Hypothalamus (tissue), 51 donors: Measurements from ENCODE around the gene COL25A1.
"Not testable (repeated sequence)": the region's sequence is repeated elsewhere in the genome, so short reads cannot be mapped to it uniquely, and the experiment has no call there.

ENCODE experiments used
- DNase-seq, 51 donors: peaks; one replicate each; lab custom pipeline; 2025; lab: John Stamatoyannopoulos, UW

COL25A1 gene

GRCh38 chr4:108884596-108884995 is 417.9 kb downstream of the COL25A1 start:
- DNase-seq = no peak

GRCh38 chr4:108881986-108882385 is 420.5 kb downstream of the COL25A1 start:
- no peak for DNase-seq

GRCh38 chr4:108881190-108881589 is 421.3 kb downstream of the COL25A1 start:
- DNase-seq = no peak

GRCh38 chr4:108878806-108879205 is 423.7 kb downstream of the COL25A1 start:
- DNase-seq = no peak

GRCh38 chr4:108877821-108878220 is 424.6 kb downstream of the COL25A1 start:
- no peak for DNase-seq

- no peak for DNase-seq
Observed at GRCh38 chr4:108874806-108875205, 427.7 kb downstream of the COL25A1 start.

- DNase-seq = not testable (repeated sequence)
Observed at GRCh38 chr4:108869970-108870369, 432.5 kb downstream of the COL25A1 start.

- DNase-seq = no peak
Observed at GRCh38 chr4:108868606-108869227, 433.7 kb downstream of the COL25A1 start.

- DNase-seq = no peak
Observed at GRCh38 chr4:108867476-108867875, 435.0 kb downstream of the COL25A1 start.

- DNase-seq = no peak
Observed at GRCh38 chr4:108861334-108861733, 441.1 kb downstream of the COL25A1 start.

- no peak for DNase-seq
Observed at GRCh38 chr4:108854786-108855185, 447.7 kb downstream of the COL25A1 start.

- DNase-seq = no peak
Observed at GRCh38 chr4:108852691-108853090, 449.8 kb downstream of the COL25A1 start.

GRCh38 chr4:108851366-108851765 is 451.1 kb downstream of the COL25A1 start:
- DNase-seq = no peak

GRCh38 chr4:108850219-108850649 is 452.2 kb downstream of the COL25A1 start:
- no peak for DNase-seq

- DNase-seq = no peak
Observed at GRCh38 chr4:108849611-108850168, 452.8 kb downstream of the COL25A1 start.

GRCh38 chr4:108846568-108846967 is 455.9 kb downstream of the COL25A1 start:
- DNase-seq = no peak

- no peak for DNase-seq
Observed at GRCh38 chr4:108840426-108840975, 462.0 kb downstream of the COL25A1 start.

GRCh38 chr4:108839333-108839732 is 463.1 kb downstream of the COL25A1 start:
- no peak for DNase-seq

GRCh38 chr4:108838451-108838850 is 464.0 kb downstream of the COL25A1 start:
- no peak for DNase-seq

- DNase-seq = peak in 1 of 51 donors; percentile 17
Observed at GRCh38 chr4:108834835-108835384, 467.5 kb downstream of the COL25A1 start.

GRCh38 chr4:108834166-108834834 is 468.2 kb downstream of the COL25A1 start:
- peak in 3 of 51 donors; percentile 5 to 30 (median 16) for DNase-seq
